ENCODE results near the gene IL19.

The IL19 gene

DNA sequence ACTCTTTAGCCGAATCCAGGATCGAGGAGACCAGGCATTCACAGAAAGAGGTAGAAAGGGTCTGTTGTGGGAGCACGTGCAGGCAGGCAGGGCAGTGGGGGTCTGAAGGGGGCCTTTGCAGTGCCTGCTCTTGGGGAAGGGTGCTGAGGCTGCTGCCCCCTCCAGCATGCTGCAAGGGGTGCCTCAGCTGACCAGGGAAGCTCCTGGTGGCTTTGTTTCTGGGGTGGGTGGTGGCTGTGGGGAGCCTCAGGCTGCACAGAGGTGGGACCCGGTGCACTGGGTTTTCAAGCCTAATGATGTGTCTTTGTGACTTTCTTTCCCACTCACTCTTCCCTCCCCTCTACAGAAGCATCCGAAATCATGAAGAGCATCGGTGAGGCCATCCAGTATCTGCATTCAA, 41.5 kb upstream of the IL19 start:
- Histone ChIP-seq H3K9me3 (ENCODE audit: insufficient read depth, low read length) (no peaks in the 10 kb centered on the region), H2AFZ (ENCODE audit: low read depth, low read length) (no peak overlapping the region), H4K20me1 (ENCODE audit: insufficient read depth, low read length) (peaks cover 26% of the 10 kb centered on the region), H3K4me1 (ENCODE audit: low read length) (peaks cover 88% of the 10 kb centered on the region), H3K4me2 (ENCODE audit: low read length) (peak overlapping the region; percentile 51; the same call in 1 of the 2 replicates), H3K27me3 (ENCODE audit: low read depth, low read length) (no peaks in the 10 kb centered on the region), H3K9ac (ENCODE audit: low read length) (no peak overlapping the region), H3K4me3 (ENCODE audit: low read length) (no peak overlapping the region), H3K36me3 (replicated peaks; ENCODE audit: low read depth, low read length) (peaks cover 37% of the 10 kb centered on the region), H3K79me2 (ENCODE audit: low read length) (peaks cover 41% of the 10 kb centered on the region), H3K27ac (ENCODE audit: low read length) (peak overlapping the region; percentile 71)
- TF ChIP-seq, protein P1, sequence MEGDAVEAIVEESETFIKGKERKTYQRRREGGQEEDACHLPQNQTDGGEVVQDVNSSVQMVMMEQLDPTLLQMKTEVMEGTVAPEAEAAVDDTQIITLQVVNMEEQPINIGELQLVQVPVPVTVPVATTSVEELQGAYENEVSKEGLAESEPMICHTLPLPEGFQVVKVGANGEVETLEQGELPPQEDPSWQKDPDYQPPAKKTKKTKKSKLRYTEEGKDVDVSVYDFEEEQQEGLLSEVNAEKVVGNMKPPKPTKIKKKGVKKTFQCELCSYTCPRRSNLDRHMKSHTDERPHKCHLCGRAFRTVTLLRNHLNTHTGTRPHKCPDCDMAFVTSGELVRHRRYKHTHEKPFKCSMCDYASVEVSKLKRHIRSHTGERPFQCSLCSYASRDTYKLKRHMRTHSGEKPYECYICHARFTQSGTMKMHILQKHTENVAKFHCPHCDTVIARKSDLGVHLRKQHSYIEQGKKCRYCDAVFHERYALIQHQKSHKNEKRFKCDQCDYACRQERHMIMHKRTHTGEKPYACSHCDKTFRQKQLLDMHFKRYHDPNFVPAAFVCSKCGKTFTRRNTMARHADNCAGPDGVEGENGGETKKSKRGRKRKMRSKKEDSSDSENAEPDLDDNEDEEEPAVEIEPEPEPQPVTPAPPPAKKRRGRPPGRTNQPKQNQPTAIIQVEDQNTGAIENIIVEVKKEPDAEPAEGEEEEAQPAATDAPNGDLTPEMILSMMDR (IDR thresholded peaks at IDR 0.05; ENCODE audit: low read depth, low read length) = no peak
- TF ChIP-seq EZH2phosphoT487 (IDR thresholded peaks at IDR 0.05; ENCODE audit: low read depth) = no peak

DNA sequence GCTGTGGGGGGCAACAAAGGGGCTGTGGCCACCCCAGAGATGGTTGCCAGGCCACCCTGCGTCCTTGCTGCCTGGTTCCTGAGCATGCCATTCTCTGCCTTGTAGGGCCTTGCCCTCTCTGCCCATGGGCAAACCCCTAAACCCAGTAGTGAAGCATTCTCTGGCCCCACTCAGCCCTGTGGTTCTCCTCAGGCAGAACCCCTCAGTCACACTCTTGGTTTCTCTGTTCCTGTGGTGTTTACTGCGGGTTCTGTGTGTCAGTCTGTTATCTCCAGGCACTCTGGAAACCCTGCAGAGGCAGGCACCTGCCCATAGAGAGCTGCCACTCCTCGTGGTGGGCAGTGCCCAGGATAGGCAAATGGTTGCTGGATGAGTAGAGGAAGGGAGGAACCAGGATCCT, 41.1 kb upstream of the IL19 start:
- Histone ChIP-seq H2AFZ (ENCODE audit: low read depth, low read length) (no peak overlapping the region), H3K9me3 (ENCODE audit: insufficient read depth, low read length) (no peaks in the 10 kb centered on the region), H3K4me3 (ENCODE audit: low read length) (no peak overlapping the region), H3K27me3 (ENCODE audit: low read depth, low read length) (no peaks in the 10 kb centered on the region), H3K27ac (ENCODE audit: low read length) (peak overlapping the region; percentile 71), H4K20me1 (ENCODE audit: insufficient read depth, low read length) (peaks cover 23% of the 10 kb centered on the region), H3K4me1 (ENCODE audit: low read length) (peaks cover 92% of the 10 kb centered on the region), H3K36me3 (replicated peaks; ENCODE audit: low read depth, low read length) (peaks cover 37% of the 10 kb centered on the region), H3K9ac (ENCODE audit: low read length) (no peak overlapping the region; the same call in 1 of the 2 replicates), H3K79me2 (ENCODE audit: low read length) (peaks cover 39% of the 10 kb centered on the region), H3K4me2 (ENCODE audit: low read length) (peak overlapping the region; percentile 51)
- TF ChIP-seq, protein P1 (IDR thresholded peaks at IDR 0.05; ENCODE audit: low read depth, low read length) = no peak
- TF ChIP-seq EZH2phosphoT487 (IDR thresholded peaks at IDR 0.05; ENCODE audit: low read depth) = no peak

DNA sequence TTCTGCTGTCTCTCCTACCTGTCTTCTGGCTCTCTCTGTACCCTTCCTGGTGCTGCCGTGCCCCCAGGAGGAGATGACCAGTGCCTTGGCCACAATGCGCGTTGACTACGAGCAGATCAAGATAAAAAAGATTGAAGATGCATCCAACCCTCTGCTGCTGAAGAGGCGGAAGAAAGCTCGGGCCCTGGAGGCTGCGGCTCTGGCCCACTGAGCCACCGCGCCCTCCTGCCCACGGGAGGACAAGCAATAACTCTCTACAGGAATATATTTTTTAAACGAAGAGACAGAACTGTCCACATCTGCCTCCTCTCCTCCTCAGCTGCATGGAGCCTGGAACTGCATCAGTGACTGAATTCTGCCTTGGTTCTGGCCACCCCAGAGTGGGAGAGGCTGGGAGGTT, 38.1 kb upstream of the IL19 start:
- H3K79me2 ChIP-seq (ENCODE audit: low read length) = peaks cover 15% of the 10 kb centered on the region
- no peak overlapping the region for H2AFZ ChIP-seq (ENCODE audit: low read depth, low read length)
- H3K36me3 ChIP-seq (replicated peaks; ENCODE audit: low read depth, low read length) = peaks cover 50% of the 10 kb centered on the region
- H3K9ac ChIP-seq (ENCODE audit: low read length) = no peak overlapping the region
- H3K27ac ChIP-seq (ENCODE audit: low read length) = peak overlapping the region; percentile 26
- no peak overlapping the region for H3K4me3 ChIP-seq (ENCODE audit: low read length)
- H3K4me1 ChIP-seq (ENCODE audit: low read length) = peaks cover 98% of the 10 kb centered on the region
- H3K4me2 ChIP-seq (ENCODE audit: low read length) = peak overlapping the region; percentile 21
- H4K20me1 ChIP-seq (ENCODE audit: insufficient read depth, low read length) = no peaks in the 10 kb centered on the region
- H3K9me3 ChIP-seq (ENCODE audit: insufficient read depth, low read length) = no peaks in the 10 kb centered on the region
- no peaks in the 10 kb centered on the region for H3K27me3 ChIP-seq (ENCODE audit: low read depth, low read length)
- TF ChIP-seq EZH2phosphoT487 (IDR thresholded peaks at IDR 0.05; ENCODE audit: low read depth) = no peak
- TF ChIP-seq, protein P1 (IDR thresholded peaks at IDR 0.05; ENCODE audit: low read depth, low read length) = no peak

DNA sequence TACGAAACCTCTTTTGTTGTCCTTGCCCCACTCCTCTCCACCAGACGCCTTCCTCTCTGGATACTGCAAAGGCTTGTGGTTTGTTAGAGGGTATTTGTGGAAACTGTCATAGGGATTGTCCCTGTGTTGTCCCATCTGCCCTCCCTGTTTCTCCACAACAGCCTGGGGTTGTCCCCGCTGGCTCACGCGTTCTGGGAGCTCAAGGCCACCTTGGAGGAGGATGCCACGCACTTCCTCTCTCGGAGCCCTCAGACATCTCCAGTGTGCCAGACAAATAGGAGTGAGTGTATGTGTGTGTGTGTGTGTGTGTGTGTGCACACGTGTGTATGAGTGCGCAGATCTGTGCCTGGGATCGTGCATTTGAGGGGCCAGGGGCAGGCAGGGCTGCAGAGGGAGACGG, 37.6 kb upstream of the IL19 start:
- H3K27me3 ChIP-seq (ENCODE audit: low read depth, low read length) = no peaks in the 10 kb centered on the region
- TF ChIP-seq, protein P1 (IDR thresholded peaks at IDR 0.05; ENCODE audit: low read depth, low read length) = no peak
- TF ChIP-seq EZH2phosphoT487 (IDR thresholded peaks at IDR 0.05; ENCODE audit: low read depth) = no peak
- H3K9me3 ChIP-seq (ENCODE audit: insufficient read depth, low read length) = no peaks in the 10 kb centered on the region
- H3K4me1 ChIP-seq (ENCODE audit: low read length) = peaks cover 100% of the 10 kb centered on the region
- H3K36me3 ChIP-seq (replicated peaks; ENCODE audit: low read depth, low read length) = peaks cover 50% of the 10 kb centered on the region
- peak overlapping the region; percentile 26 for H3K27ac ChIP-seq (ENCODE audit: low read length)
- no peak overlapping the region for H2AFZ ChIP-seq (ENCODE audit: low read depth, low read length)
- H3K79me2 ChIP-seq (ENCODE audit: low read length) = peaks cover 11% of the 10 kb centered on the region
- H3K4me3 ChIP-seq (ENCODE audit: low read length) = no peak overlapping the region
- H3K4me2 ChIP-seq (ENCODE audit: low read length) = peak overlapping the region; percentile 21
- H4K20me1 ChIP-seq (ENCODE audit: insufficient read depth, low read length) = no peaks in the 10 kb centered on the region
- no peak overlapping the region; the same call in 1 of the 2 replicates for H3K9ac ChIP-seq (ENCODE audit: low read length)
